Breast epithelium (tissue), 3 donors: Measurements from ENCODE around the gene ANK2.

Source experiments
- POLR2A ChIP-seq: fragments of 450-650 bp; IDR thresholded peaks from one replicate; pipeline ENCODE4 v1.6.1; 2016; ENCODE audit warnings: antibody characterized with exemption, mild to moderate bottlenecking, moderate library complexity
- TF ChIP-seq, protein P1 (sequence below), 3 donors: fragments of 450-650 bp; IDR thresholded peaks; one replicate each; pipeline ENCODE4 v1.5.1; 2016 to 2017; ENCODE audit warnings: antibody characterized with exemption in 3 of 3, mild to moderate bottlenecking in 3 of 3, moderate library complexity in 3 of 3

DNA sequence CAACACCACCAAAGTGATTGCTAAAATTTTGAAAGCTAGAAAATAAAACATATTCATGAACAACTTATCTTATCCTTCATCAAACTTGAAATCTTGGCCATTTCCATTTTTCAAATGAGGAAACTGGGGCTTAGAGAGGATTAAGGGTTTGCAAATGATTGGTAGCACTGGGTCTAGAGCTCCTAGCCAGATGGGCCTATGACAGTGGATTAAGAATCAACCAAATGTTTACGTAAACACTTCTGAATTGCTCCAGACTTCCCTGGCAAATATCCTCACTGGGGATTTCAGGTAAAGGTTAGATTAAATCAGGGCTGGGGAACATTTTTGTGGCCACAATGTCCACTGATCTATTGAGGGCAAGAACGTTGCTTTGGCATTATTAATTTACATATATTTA lies 241.2 kb downstream of the ANK2 start:
- no peak for TF ChIP-seq POLR2A
- TF ChIP-seq, protein P1, sequence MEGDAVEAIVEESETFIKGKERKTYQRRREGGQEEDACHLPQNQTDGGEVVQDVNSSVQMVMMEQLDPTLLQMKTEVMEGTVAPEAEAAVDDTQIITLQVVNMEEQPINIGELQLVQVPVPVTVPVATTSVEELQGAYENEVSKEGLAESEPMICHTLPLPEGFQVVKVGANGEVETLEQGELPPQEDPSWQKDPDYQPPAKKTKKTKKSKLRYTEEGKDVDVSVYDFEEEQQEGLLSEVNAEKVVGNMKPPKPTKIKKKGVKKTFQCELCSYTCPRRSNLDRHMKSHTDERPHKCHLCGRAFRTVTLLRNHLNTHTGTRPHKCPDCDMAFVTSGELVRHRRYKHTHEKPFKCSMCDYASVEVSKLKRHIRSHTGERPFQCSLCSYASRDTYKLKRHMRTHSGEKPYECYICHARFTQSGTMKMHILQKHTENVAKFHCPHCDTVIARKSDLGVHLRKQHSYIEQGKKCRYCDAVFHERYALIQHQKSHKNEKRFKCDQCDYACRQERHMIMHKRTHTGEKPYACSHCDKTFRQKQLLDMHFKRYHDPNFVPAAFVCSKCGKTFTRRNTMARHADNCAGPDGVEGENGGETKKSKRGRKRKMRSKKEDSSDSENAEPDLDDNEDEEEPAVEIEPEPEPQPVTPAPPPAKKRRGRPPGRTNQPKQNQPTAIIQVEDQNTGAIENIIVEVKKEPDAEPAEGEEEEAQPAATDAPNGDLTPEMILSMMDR (IDR thresholded peaks at IDR 0.05): no peak
